Measurements from ENCODE around the gene ENTPD6.
A peak's percentile ranks its signal among the peaks of the same experiment; 100 is the strongest.
"Not testable (repeated sequence)": the region's sequence is repeated elsewhere in the genome, so short reads cannot be mapped to it uniquely, and the experiment has no call there.

The ENTPD6 gene

GRCh38 chr20:25254986-25255680, 59.6 kb downstream of the ENTPD6 start:
- peak; percentile 91 for DNase-seq (ENCODE audit: low spot score)

GRCh38 chr20:25256226-25256859, 60.8 kb downstream of the ENTPD6 start:
- DNase-seq (ENCODE audit: low spot score): no peak

GRCh38 chr20:25257130-25257529, 61.6 kb downstream of the ENTPD6 start:
- no peak for DNase-seq (ENCODE audit: low spot score)

GRCh38 chr20:25257756-25258475, 62.4 kb downstream of the ENTPD6 start:
- DNase-seq (ENCODE audit: low spot score): no peak

- no peak for DNase-seq (ENCODE audit: low spot score)
These were observed 62.9 kb downstream of the ENTPD6 start for GRCh38 chr20:25258476-25258805.

GRCh38 chr20:25258828-25259227, 63.3 kb downstream of the ENTPD6 start:
- no peak for DNase-seq (ENCODE audit: low spot score)

- DNase-seq (ENCODE audit: low spot score): no peak
These were observed 63.8 kb downstream of the ENTPD6 start for GRCh38 chr20:25259358-25259757.

- DNase-seq (ENCODE audit: low spot score): no peak
These were observed 64.3 kb downstream of the ENTPD6 start for GRCh38 chr20:25259788-25260254.

GRCh38 chr20:25260770-25261437, 65.4 kb downstream of the ENTPD6 start:
- DNase-seq (ENCODE audit: low spot score): not testable (repeated sequence)

- DNase-seq (ENCODE audit: low spot score): no peak
These were observed 73.7 kb downstream of the ENTPD6 start for GRCh38 chr20:25269057-25269832.

- no peak for DNase-seq (ENCODE audit: low spot score)
These were observed 74.3 kb downstream of the ENTPD6 start for GRCh38 chr20:25269833-25270170.

- no peak for DNase-seq (ENCODE audit: low spot score)
These were observed 75.3 kb downstream of the ENTPD6 start for GRCh38 chr20:25270829-25271251.

GRCh38 chr20:25271486-25272222, 76.1 kb downstream of the ENTPD6 start:
- no peak for DNase-seq (ENCODE audit: low spot score)

- DNase-seq (ENCODE audit: low spot score): no peak
These were observed 76.9 kb downstream of the ENTPD6 start for GRCh38 chr20:25272223-25273000.

GRCh38 chr20:25273046-25273445, 77.5 kb downstream of the ENTPD6 start:
- no peak for DNase-seq (ENCODE audit: low spot score)

- DNase-seq (ENCODE audit: low spot score): no peak
These were observed 78.2 kb downstream of the ENTPD6 start for GRCh38 chr20:25273541-25274358.

GRCh38 chr20:25274481-25274880, 79.0 kb downstream of the ENTPD6 start:
- DNase-seq (ENCODE audit: low spot score): no peak

- DNase-seq (ENCODE audit: low spot score): no peak
These were observed 79.6 kb downstream of the ENTPD6 start for GRCh38 chr20:25274891-25275812.
